NAMALWA (cell line): ENCODE measurements around the gene CSRNP3.

ENCODE experiments used
- DNase-seq: peaks from one replicate; pipeline ENCODE4 v3.0.0-alpha.2; 2015; ENCODE audit warnings: low spot score

CSRNP3 gene

DNA sequence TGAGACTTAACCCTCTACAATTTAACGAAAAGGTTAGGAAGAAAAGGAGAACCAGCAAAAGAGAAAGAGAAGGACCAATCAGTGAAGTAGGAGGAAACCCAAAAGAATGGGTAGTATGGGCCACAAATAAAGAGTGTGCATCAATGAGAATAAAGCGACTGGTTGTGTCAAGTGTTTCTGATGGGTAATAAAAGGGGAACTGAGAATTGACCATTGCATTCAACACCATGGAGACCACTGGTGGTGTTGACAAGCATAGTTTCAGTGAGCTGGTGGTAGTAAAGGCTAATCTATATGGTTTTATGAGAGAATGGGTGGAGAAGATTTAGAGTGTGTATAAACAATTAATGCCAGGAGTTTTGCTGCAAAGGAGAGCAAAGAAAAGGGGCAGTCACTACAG, 75.4 kb downstream of the CSRNP3 start:
- peak; percentile 23 for DNase-seq

DNA sequence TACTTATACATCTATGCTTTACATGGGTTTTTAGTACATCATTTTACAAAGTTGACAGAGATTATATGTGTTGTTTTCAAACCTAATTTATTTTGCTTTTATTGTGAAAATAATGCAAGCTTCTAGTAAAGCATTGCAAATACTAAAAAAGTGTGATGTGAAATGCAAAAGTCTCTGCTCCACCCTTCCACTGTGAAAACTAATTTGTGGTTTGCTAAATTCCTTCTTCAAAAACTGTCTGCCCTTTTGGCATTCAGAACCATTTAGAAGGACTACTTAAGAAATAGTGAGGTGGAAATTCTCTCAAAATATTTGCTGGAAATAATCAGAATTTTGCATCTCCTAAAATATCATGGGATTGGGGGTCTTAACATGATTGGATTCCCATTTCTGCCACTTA, 78.4 kb downstream of the CSRNP3 start:
- DNase-seq: no peak

DNA sequence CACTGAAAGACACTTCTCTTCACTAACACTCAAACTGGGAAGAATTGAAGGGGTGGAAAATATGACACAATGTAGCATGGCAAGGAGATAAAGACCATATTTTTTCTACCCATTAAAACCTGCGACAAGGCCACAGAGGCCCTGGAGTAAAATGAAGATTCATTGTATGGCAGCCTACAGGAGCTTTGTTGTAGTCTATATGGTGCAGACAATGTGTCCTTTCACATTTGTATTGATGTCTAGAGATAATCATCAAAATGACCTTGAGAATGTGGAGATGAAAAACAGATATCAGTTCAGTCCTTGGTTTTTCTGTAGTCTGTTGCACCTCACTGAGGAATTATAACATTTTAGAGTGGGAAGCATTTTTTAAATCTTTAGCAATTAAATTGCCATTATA, 80.1 kb downstream of the CSRNP3 start:
- DNase-seq: no peak

DNA sequence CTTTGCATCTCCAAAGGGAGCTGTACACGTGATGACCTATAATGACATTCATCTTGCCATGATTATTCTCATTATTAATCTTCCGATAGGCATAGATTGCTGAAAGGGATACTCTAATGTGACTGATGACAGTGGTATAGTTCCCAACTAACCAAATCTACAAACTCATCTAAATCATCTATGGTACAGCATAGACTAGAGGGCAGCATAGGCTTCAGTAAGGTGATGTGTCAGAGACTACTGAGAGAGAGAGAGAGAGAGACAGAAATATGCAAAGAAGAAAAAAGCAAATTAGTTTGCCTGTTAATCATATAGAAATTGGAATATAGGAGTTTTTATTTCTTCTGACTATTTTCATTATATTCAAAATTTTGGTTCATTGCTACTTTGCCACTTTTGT, 89.3 kb downstream of the CSRNP3 start:
- peak; percentile 16 for DNase-seq

DNA sequence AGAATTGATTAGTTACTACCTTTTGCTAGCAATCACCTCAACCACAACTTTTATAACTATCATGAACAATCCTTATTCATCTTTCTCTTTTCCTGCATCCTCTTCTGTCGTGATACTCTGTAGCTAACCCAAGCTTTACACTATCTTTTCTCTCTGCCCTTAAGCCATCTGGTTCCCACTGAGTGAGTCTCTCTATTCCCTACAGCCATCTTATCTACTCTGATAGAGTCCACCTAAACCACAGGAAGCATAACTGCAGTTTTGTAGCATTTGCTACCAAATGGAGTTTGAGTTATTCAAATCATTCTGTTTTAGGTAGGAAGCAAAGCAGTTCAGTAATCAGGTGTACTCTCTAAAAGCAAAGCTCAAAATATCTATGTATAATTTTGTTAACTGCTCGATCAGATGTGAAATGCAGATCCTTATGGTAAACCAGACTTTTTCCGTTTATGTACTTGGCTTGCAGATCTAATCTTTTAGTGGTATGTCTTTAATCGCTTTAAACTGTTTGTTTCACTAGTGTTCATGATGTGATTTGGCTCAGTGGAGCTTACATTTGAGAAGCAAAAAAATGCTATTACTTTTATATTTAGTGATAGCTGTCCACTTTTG, 91.0 kb downstream of the CSRNP3 start:
- no peak for DNase-seq

DNA sequence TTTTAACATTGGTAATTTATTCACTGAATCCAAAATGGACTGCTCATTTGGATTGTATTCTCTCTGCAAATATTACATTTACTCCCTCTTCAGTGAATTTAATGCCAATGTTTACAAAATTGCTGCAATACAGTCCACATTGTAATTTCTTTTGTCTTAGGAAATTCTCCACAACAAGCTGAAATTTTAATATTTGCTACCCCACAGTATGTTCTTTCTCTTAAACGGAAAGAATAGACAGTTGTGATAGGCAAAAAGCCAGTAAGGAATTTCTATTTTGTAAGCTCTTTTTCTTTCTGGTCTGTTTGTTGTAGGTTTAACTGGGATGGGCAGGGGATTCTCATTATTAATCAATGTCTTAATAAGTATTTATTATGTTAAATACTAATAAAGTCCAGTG, 92.0 kb downstream of the CSRNP3 start:
- no peak for DNase-seq

DNA sequence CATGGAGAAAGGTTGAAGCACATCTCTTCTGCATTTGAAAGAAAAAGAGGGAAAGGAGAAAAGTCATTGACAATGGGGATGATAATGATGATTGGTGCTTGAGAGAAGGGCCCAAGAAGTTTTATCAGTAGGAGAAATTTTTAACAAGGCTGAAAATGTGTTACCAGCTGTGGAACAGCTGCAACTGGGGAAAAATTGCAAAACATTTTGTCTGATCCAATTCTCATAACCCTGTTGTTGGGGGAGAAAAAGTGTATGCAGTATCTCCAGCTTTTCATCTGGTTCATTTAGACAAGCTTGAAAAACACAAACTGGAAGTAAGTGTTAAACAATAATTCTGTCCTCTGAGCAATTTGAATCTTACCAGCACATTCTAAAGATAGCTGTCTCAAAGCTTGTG, 92.7 kb downstream of the CSRNP3 start:
- DNase-seq: no peak

DNA sequence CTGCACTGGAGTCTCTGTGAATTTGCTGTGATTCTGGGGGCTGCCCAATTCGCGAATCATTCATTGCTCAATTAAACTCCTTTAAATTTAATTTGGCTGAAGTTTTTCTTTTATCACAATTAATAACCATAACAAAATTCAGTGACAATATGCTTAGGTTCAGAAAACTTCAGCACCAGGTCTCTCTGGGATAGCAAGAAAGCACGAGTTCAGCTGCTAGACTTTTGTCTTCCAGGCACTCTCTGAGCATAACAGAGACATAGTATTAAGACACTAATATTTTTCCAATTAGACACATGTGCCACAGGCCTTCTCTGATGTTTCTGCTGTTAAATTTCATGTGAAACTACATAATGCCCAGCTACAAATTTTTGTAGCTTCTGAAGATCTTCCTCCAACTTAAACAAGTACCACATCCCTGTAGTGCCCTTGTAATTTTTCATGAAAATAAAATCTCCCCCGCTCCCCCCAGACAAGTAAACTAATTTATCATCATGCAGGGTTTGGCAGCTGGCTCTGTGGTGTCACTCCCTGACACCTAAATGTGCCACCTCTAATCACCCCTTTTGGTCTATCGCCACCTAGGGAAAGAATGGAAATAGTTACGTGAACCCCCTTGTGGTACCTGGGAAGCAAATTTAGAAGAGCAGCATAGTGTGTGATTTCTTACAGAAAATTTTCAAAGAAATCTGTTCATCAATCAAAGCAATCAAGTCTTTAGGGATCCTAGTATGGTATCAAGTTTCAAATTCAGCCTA, 94.1 kb downstream of the CSRNP3 start:
- DNase-seq: peak; percentile 70

DNA sequence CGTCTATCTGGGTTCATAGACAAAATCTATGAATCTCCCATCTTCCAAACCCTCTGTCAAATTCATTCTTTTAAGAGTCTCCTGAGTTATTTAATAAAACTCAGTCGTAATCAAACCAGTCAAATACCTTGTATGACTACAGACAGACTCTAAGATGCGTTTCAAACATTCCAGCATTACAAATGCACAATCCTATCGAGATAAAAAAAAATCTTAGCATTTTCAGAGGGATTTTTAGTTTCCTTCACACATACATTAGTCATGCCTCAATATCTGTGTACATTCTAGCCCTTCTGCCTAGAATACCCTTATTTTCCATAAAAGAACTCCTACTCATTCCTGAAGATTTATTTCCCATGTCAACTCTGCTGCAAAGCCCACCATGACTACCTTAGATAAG, 96.5 kb downstream of the CSRNP3 start:
- DNase-seq: no peak

DNA sequence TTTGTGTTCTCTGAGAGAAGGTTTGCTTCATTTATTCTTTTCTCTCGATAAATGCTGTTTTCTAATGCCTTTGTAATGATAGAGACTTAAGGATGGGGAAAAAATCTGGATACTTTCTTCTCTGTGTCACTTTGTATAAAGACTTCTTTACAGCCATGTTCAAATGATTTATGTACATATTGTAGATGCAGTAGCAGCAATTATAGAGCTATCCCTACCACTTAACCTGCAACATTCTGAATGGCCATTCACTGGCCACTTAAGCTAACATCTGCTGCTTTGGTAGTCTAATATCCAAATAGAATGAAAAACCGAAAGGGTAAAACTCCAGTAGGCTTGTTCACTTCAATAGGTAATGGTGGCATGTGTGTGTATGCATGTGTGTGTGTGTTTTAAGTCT, 97.8 kb downstream of the CSRNP3 start:
- DNase-seq: no peak

DNA sequence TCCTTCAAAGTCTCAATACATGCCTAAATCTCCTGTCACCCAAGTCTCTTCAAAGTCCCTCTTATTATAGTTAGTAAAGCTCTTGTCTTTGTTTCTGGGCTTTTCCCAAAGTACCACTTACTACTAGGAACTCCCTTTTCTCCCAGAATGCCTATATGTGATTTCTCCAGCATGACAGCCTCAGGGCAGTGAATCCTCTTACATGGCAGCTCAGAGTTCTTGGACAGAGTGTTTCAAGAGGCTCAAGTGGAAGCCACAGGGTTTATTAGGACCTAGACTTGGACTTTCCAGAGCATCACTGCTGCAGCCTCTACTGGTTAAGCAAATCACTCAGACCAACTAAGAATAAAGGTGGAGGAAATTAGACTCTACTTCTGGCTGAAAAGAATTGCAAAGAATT, 98.9 kb downstream of the CSRNP3 start:
- DNase-seq: no peak

DNA sequence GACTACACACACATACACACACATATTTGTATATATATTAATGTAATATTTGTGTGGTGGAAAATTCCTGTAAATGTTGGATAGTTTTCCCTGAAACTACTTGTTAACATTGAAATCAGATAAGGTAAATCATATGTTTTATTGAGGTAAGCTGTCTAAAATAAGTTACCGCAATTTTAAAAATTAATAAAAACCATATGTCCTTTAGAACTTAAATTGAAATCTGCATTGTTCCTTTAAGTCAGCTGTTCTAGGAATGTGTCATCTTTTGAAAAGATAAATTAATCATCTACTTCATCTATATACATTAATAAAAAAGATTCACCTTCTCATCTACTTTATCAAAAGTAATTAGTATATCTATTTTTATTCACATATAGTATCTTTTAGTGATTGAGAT, 102.0 kb downstream of the CSRNP3 start:
- DNase-seq: no peak

DNA sequence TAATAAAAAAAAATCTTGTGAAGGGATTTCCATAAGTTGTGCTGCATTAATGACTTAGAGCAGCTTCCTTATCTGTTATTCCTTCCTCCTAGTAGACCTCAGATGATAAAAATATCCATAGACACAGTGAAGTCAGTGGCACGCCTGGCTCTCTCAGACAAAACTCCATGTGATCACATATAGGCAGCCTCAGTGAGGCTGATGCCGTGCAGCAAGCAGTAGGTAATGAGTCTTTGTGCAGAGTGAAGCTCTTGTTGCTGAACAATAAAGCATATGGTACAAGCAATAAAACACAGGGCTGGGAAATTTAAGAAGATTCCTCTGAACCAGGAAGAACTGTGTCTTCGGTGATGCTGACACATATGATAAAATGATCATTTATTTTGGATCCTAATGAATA, 102.7 kb downstream of the CSRNP3 start:
- DNase-seq: peak; percentile 81

DNA sequence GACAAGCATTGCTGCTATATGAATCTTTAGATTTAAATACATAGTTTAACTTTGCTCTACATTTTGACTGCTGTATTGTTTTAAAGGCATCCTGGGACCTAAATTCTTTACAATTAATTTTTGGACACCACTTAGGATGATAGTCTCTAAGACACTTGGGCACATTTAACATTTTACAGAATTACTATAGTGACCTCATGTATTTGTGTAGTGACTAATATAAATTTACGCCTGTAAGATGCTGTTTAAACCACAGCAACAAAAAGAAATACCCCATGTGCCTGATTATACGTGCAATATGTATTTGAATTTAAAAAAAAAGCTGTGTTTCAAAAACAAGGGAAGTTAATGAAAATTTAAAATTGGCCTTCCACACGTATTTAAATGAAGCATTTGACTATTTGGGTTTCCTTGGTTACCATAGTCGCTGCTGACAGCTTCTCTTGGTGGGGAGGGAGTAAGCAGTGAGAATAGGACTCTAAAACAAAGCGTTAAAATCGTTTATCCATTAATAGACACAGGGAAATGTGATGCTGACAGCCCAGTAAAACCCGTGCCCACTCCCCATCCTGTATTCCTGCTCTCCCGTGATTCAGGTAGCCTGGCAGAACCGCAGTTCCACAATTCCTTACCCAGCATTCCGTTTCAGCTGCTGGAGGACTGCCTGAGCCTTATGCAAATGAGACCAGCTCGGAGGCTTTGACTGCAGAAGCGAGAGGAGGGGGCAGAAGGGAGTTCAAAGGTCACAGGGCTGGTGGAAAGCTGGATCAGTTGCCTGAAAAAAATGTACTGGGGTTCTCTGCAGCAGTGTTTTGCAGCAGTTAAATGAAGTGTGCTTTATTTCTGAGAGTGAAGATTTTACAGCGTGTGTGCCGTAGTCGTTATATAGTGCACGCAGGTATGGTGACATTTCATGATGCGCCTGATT, 104.3 kb downstream of the CSRNP3 start:
- DNase-seq: peak; percentile 87

DNA sequence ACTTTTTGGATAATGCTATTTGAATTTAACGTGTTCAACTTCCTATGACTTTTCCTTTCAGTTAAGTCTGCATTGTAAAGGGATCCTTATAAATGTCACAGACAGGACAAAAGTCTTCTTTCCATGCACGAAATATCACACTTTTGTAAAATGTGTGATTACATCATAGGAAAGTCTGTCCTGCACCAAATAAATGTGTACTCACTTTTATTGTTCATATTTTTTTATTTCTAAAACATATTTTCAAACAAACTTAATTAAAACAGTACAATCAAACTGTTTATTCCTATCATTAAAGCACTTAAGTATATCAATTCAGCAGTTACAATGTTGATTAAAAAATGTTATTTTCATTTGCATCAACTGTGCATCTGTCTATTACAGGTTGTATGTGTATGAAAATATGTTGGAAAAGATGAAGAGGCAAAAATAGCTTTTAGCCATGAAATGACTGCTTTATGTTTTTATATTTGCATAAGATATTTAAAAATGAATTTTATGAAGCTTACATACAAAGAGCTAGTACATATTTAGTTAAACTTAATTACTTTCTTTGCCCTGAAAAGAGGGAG, 105.6 kb downstream of the CSRNP3 start:
- DNase-seq: no peak

DNA sequence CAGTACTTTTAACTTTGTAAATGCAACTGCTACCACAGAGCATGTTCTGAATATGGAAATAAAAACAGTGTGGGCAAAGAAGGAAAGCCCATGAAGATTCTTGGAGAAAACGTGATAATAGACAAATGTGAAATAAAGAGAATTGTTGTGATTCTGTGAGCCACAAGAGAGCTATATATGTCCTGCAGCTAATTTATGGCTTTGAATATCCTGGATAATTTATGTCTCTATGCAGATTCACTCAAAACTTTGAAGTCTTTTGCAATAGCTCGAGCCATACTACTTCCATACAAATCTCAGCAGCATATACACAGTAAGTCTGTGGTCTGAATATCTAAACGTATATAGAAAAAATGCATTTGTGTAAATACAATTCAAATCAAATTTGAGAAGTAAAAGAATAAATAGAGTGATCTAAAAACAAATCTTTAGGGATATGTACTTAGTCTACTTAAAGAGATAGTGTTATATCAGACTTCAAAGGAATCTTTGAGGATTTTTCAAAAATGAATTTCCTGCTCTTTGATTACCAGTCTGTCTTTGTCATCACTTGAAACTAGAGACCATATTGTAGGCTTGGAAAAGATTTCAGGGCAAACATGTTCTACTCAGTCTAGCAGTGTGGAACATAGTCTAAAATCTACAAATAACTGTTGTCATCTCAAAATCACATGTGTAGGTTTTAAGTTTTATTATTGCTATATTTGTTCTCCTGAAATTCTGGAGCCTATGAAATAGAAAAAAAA, 107.1 kb downstream of the CSRNP3 start:
- peak; percentile 18 for DNase-seq

DNA sequence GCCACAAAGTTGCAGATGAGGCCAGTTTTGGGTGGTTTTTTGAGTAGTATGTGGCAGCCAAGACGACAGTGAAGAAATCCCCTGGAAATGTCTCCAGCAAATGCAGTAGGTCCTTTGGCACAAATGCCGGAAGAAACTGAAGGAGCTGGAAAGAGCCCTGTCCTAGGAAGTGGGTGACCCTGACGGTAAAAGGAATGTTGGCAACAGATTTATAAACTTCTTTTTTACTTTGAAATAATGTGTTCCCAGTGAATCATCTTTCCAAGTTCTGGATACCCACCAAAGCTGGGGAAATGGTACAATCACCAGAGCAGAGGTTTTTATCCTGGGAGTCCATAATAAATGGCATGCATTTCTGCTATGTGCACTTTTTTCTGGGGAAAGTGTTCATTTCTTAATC, 112.9 kb downstream of the CSRNP3 start:
- DNase-seq: no peak

DNA sequence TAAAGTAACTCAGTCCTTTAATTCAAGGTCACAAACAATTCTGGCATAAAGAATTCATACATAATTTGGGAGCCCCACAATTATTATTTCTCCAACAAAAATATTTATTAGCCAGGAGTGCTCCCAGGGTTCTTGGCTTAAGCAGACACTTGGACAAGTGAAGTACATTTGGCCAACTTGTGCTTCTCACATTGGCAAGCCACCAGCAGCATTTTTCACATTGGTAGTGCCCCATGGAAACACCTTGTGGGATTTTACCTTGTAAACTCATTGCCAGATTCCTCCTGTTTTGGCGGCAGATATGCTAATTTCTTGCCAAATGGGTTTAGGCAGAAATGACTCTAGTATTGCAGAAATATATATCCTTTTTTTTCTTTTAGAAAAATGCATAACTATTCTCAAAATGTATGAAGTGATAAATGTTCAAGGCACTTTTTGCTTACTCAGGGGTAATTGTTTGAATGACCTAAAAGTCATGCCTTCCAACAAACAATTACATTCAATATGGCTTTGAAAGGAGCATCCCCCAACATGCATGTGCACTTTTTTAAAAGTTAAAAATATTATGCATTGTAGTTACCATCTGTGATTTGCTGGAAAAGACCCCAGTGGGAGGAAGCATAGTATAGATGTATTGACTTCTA, 113.5 kb downstream of the CSRNP3 start:
- DNase-seq: no peak

DNA sequence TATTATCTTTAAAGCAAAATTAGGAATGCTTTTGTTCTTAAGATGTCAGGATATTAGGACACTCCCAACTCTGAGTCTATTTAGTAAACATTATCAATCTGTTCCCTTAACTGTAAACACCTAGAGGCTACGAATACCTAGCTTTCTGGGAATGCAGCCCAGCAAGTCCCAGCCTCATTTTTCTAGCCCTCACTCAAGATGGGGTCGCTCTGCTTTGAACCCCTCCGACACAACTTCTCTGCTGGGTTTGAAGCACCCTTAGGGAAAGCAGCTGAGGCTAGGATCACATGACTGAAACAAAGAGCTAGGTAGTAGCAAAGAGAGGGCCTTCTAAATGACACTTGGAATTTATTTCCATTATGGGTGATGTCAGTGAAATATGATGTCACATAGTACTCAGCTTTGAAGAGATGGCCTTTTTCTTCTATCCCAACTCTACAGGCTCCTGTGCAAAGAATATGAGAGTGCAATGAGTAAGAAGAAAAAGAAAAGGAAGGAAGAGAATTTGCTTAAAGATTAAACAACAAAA, 114.7 kb downstream of the CSRNP3 start:
- no peak for DNase-seq

DNA sequence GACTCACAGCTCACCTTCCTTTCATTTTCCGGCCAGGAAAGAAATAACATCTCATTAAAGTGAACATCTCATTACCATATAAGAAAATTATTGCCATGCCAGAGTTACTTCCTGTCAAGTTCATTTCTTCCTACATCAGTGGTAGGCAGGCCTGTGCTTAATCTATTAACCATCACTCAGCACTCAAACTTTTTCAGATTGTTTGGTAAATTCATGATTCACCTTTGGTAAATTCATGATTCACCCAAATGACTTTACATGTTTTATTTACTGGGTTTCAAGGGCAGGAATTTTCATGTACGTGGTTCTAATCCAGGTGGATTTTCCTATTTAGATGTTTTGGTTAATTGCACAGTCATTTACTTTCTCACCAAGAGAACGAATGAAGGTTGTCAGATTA, 116.5 kb downstream of the CSRNP3 start:
- no peak for DNase-seq

DNA sequence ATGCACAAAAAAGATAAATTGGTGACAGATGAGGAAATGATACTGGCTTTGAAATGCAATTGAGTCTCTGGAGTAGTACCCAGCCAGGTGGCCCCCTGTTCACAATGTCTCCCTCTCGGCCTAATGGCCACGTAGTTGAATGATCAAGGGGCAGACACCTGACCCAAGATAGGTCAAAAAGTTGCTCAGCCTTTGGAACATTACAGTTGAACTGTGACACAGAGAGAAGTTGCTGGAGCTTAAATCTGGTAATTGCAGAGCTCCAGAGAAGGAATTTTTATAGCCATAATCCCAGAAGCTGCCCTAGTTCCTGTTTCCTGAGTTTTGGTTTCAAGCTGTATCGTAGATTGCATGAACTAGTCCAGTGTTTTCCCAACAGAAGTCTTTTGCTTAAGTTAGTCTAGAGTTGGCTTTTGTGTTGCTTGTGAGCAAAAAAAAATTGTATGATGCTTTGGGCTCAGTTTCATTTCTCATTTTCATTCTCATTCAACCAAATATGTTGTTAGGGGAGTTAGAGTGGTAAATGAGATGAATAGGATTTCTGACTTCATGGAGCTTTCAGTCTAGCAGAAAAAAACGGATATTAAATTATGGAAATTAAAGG, 117.9 kb downstream of the CSRNP3 start:
- peak; percentile 73 for DNase-seq
